ENCODE results near the gene PARP6.

DNA sequence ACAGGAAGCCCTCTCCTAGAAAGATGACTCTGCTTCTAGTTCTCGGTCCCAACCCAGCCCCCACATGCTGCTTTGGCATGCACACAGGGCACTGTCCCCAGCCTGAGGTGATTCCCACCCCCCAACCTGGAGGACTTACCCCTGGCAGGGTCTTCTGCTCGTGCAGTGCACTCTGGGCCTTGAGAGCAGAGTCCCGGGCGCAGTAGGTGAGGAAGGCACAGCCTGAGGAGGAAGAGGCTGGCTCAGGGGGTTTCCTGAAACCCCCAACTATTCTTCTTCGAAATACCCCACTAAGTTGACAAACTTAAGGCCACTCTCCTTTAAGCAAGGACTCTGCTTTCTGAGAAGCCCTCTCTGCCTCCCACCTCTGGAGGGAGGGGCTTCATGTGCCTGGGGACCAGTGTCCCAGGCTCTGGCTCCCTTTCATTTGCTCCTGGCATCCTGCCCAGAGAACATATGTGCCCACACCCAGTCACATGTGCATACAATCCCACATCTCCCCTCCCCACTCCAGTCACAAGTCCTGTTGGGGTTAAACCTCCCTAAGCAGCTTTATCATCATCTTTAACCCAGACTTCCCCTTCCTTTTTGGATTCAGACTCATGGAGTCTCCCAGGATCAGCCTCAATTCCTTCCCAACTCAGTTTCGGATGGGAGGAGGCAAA is 43.5 kb upstream of the PARP6 start:
- TF ChIP-seq POLR2A (IDR thresholded peaks at IDR 0.05): no peak
- TF ChIP-seq, protein P1, sequence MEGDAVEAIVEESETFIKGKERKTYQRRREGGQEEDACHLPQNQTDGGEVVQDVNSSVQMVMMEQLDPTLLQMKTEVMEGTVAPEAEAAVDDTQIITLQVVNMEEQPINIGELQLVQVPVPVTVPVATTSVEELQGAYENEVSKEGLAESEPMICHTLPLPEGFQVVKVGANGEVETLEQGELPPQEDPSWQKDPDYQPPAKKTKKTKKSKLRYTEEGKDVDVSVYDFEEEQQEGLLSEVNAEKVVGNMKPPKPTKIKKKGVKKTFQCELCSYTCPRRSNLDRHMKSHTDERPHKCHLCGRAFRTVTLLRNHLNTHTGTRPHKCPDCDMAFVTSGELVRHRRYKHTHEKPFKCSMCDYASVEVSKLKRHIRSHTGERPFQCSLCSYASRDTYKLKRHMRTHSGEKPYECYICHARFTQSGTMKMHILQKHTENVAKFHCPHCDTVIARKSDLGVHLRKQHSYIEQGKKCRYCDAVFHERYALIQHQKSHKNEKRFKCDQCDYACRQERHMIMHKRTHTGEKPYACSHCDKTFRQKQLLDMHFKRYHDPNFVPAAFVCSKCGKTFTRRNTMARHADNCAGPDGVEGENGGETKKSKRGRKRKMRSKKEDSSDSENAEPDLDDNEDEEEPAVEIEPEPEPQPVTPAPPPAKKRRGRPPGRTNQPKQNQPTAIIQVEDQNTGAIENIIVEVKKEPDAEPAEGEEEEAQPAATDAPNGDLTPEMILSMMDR (IDR thresholded peaks at IDR 0.05): no peak

All from ovary (tissue), 3 donors.